OCI-LY7 (cell line): ENCODE results near the gene CABP7. TPM values are rescaled to one million over a fixed set of nuclear protein-coding genes. Genes with fewer than 3 reads are reported as not detected.

ENCODE experiments used
- BruUV-seq: library from RNA; stranded (reverse); fragments of 400-500 nt; replicated peaks from 2 replicates; lab custom pipeline; 2021; lab: Mats Ljungman, UMichigan
- CTCF ChIA-PET: fragments of 300-600 bp; sonication (Branson Sonifier 250); formaldehyde crosslinking; loops from one replicate; lab custom pipeline; 2022; ENCODE audit warnings: antibody characterized with exemption; ENCODE audit not compliant: unreplicated experiment; lab: Charles Lee
- POLR2A ChIA-PET: fragments of 300-600 bp; sonication (Branson Sonifier 250); formaldehyde crosslinking; loops from one replicate; lab custom pipeline; 2022; ENCODE audit warnings: antibody characterized with exemption; lab: Charles Lee
- DNase-seq: peaks from one replicate; pipeline ENCODE4 v3.0.0-alpha.2; 2015; ENCODE audit warnings: low spot score
- H2AFZ ChIP-seq: fragments of 200-600 bp; sonication (generic), shearing (Covaris generic); 2 replicates; pipeline ENCODE4 v1.6.1; 2014; ENCODE audit warnings: mild to moderate bottlenecking, antibody characterized with exemption, low read length, moderate library complexity
- H3K27ac ChIP-seq: fragments of 200-600 bp; sonication (generic); 2 replicates; pipeline ENCODE4 v1.5.1; 2014; ENCODE audit warnings: mixed run types, low read depth, mild to moderate bottlenecking, moderate library complexity, low read length, inconsistent platforms; ENCODE audit not compliant: poor library complexity, severe bottlenecking
- H3K36me3 ChIP-seq: fragments of 200-600 bp; sonication (generic); 2 replicates; pipeline ENCODE4 v1.6.1; 2014; ENCODE audit warnings: mild to moderate bottlenecking, antibody characterized with exemption, low read length, moderate library complexity, mixed read lengths; ENCODE audit not compliant: insufficient read depth
- H3K4me1 ChIP-seq: fragments of 200-600 bp; sonication (generic); 2 replicates; pipeline ENCODE4 v1.5.1; 2014; ENCODE audit warnings: mild to moderate bottlenecking, low read length; ENCODE audit not compliant: insufficient read depth, poor library complexity, severe bottlenecking
- H3K4me2 ChIP-seq: fragments of 200-600 bp; sonication (generic); 2 replicates; pipeline ENCODE4 v1.6.1; 2014; ENCODE audit warnings: mild to moderate bottlenecking, low read length
- H3K4me3 ChIP-seq: fragments of 200-600 bp; sonication (generic); 2 replicates; pipeline ENCODE4 v1.5.1; 2014; ENCODE audit warnings: mild to moderate bottlenecking, low read depth, low read length; ENCODE audit not compliant: poor library complexity, severe bottlenecking
- H3K79me2 ChIP-seq: fragments of 200-600 bp; sonication (generic); 2 replicates; pipeline ENCODE4 v1.6.1; 2016; ENCODE audit warnings: low read depth, mild to moderate bottlenecking, low read length, moderate library complexity, mixed read lengths; ENCODE audit not compliant: insufficient read depth
- H3K9me2 ChIP-seq: fragments of 200-600 bp; sonication (generic); 2 replicates; pipeline ENCODE4 v1.6.1; 2016; ENCODE audit warnings: mild to moderate bottlenecking, low read length, mixed read lengths; ENCODE audit not compliant: insufficient read depth
- H3K9me3 ChIP-seq: fragments of 200-600 bp; sonication (generic); 2 replicates; pipeline ENCODE4 v1.6.1; 2014; ENCODE audit warnings: mild to moderate bottlenecking, mixed run types, low read length, mixed read lengths
- H4K20me1 ChIP-seq: fragments of 200-600 bp; sonication (generic); 2 replicates; pipeline ENCODE4 v1.6.1; 2014; ENCODE audit warnings: mild to moderate bottlenecking, antibody characterized with exemption, low read length, moderate library complexity, mixed read lengths; ENCODE audit not compliant: insufficient read depth
- EZH2phosphoT487 ChIP-seq: fragments of 200-600 bp; sonication (generic); IDR thresholded peaks from 2 replicates; pipeline ENCODE4 v1.6.1; 2018; ENCODE audit warnings: low read depth, borderline replicate concordance, mild to moderate bottlenecking, mixed run types, antibody characterized with exemption, low read length, moderate library complexity, mixed read lengths
- intact Hi-C: fragments of 100-400 bp; cut with micrococcal nuclease; formaldehyde crosslinking; loops from one replicate; pipeline ENCODE4 v1.10.0; 2022; ENCODE audit not compliant: unreplicated experiment
- total RNA-seq, 2 experiments: library from RNA; depleted of rRNA in 1 of 2; stranded (reverse); fragments of >200 nt in 1 of 2; shearing (Covaris generic) in 1 of 2; gene quantifications; 2 replicates each; pipeline ENCODE4 v1.2.3, GENCODE V29; 2014 to 2022
- TF ChIP-seq, protein P1 (sequence below): fragments of 200-600 bp; sonication (generic); conservative IDR thresholded peaks from 2 replicates; pipeline ENCODE4 v1.5.1; 2014; ENCODE audit warnings: mild to moderate bottlenecking, antibody characterized with exemption, low read length, moderate library complexity, mixed read lengths

Gene CABP7
- total RNA-seq, 2 experiments from 2014 or later, result 0.06 TPM; not detected in 1

DNA sequence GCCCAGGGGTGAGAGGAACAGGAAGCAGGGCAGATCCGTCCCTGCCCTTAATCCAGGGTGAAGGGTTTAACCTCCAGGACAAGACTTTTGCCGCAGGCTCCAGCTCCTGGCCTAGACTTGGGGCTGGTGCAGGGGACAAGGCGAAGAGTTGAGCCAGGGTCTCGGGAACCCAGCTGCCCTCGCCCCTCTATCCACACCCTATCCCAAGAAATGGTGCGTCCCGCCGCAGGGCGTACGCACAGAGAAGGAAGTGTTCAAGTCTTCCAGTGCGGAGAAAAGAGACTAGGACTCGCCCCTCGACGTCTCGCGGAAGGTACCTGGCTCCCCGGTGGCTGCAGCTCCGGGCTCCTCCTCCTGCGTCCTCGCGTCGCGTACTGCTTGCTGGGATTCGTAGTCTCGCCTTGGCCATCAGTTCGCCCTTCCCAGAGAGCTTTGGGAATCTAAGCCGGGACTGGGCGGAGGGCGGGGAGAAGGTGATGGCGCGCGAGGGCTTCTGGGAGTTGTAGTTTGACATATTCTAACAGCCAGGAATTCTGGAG, 46.9 kb downstream of the CABP7 start, which contains the start of gene ZMAT5:
Gene ZMAT5, minus strand, starts transcription at position 376 of the 539 bp plus-strand sequence. CDS start 18,463 bp downstream, outside the sequence.
- Histone ChIP-seq H3K4me2 (peak within 1 kb of the TSS; percentile 93), H3K4me1 (peaks cover 22% of the 10 kb centered on the region), H3K27ac (peak within 1 kb of the TSS; percentile 52), H4K20me1 (no peaks in the 10 kb centered on the region), H3K9me2 (no peaks in the 10 kb centered on the region), H3K4me3 (peak within 1 kb of the TSS; percentile 89), H3K36me3 (peaks cover 30% of the 10 kb centered on the region), H3K79me2 (peaks cover 23% of the 10 kb centered on the region), H3K9me3 (no peaks in the 10 kb centered on the region), H2AFZ (peak within 1 kb of the TSS; percentile 81)
- TF ChIP-seq EZH2phosphoT487, result no peak
- TF ChIP-seq, protein P1, sequence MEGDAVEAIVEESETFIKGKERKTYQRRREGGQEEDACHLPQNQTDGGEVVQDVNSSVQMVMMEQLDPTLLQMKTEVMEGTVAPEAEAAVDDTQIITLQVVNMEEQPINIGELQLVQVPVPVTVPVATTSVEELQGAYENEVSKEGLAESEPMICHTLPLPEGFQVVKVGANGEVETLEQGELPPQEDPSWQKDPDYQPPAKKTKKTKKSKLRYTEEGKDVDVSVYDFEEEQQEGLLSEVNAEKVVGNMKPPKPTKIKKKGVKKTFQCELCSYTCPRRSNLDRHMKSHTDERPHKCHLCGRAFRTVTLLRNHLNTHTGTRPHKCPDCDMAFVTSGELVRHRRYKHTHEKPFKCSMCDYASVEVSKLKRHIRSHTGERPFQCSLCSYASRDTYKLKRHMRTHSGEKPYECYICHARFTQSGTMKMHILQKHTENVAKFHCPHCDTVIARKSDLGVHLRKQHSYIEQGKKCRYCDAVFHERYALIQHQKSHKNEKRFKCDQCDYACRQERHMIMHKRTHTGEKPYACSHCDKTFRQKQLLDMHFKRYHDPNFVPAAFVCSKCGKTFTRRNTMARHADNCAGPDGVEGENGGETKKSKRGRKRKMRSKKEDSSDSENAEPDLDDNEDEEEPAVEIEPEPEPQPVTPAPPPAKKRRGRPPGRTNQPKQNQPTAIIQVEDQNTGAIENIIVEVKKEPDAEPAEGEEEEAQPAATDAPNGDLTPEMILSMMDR, result no peak
- POLR2A ChIA-PET, result interaction anchor here (0.6 to 0.8 kb wide), 2 partner anchors 237 to 607 kb away, joined by 3 to 4 read pairs; no protein-coding TSS in a partner anchor
- DNase-seq, result peak; percentile 98
- CTCF ChIA-PET, result interaction anchor here (0.9 kb wide), 1 partner anchor 9 kb away, joined by 3 read pairs; no protein-coding TSS in a partner anchor
- BruUV-seq, result no TSS peak
- intact Hi-C loops, result loop anchor here (5.0 to 10.0 kb wide), 4 partner anchors 71 to 882 kb away; partner anchors contain the start of genes ASCC2, MTMR3 and ZNRF3

DNA sequence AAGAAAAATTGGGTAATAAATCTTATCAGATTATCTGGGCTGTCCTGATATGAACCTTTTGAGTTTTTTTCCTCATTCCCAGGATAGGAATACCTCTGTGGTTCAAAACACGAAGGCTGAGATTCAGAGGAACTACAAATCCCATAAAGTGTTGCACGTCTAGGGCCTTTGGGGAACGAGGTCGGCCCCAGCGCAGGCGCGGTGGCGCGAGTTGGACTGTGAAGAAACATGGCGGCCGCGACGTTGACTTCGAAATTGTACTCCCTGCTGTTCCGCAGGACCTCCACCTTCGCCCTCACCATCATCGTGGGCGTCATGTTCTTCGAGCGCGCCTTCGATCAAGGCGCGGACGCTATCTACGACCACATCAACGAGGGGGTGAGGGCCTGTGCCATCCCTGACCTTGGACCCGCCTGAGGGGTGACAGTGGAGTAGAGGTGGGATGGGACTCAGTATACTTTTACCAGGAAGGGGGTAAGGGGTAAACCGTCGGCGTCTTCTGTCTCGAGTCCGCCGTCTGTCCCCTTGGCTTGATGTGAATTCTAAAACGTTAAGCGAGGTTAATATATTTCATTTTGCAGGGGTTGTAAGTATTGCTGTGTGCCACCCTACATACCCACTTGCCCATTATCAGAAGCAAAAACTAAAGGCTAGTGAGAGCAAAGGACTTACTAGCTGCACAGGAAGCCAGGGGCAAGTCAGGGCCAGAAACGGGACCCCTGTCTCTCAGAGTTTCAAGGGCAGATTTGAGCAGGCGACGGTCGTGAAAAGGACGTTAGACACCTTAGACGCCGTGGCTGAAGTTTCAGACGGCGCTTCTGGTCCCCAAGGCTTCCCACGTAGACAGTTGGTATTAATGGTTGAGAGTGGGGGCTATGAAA, 47.6 kb downstream of the CABP7 start, which contains the start of gene UQCR10:
Gene UQCR10, plus strand, starts transcription at position 199 of the 881 bp plus-strand sequence. Its CDS starts 30 bp downstream, at position 229.
- Histone ChIP-seq H3K27ac (peak within 1 kb of the TSS; percentile 52), H3K9me2 (no peaks in the 10 kb centered on the region), H3K36me3 (peaks cover 30% of the 10 kb centered on the region), H4K20me1 (no peaks in the 10 kb centered on the region), H3K79me2 (peaks cover 23% of the 10 kb centered on the region), H3K4me2 (peak within 1 kb of the TSS; percentile 93), H2AFZ (peak within 1 kb of the TSS; percentile 81), H3K4me1 (peaks cover 22% of the 10 kb centered on the region), H3K9me3 (no peaks in the 10 kb centered on the region), H3K4me3 (peak within 1 kb of the TSS; percentile 89)
- peak; percentile 93 for DNase-seq
- ChIA-PET POLR2A (interaction anchor here (0.6 kb wide), 2 partner anchors 375 to 607 kb away, joined by 3 to 4 read pairs; no protein-coding TSS in a partner anchor), CTCF (no interaction called here)
- TF ChIP-seq EZH2phosphoT487, result no peak
- TF ChIP-seq, protein P1, result no peak
- TSS peak; percentile 86 for BruUV-seq
- intact Hi-C loops, result loop anchor here (5.0 to 10.0 kb wide), 4 partner anchors 70 to 883 kb away; partner anchors contain the start of genes ASCC2, MTMR3 and ZNRF3
